Cardiac muscle cell (in vitro differentiated cells and primary cell): ENCODE data around the gene TAF1C. TPM values are rescaled to one million over a fixed set of nuclear protein-coding genes. Genes with fewer than 3 reads are reported as not detected.
A peak's percentile ranks its signal among the peaks of the same experiment; 100 is the strongest.

Source experiments
- DNase-seq, 2 donors: peaks; one replicate each; pipeline versions ENCODE4 v3.0.0 to v3.0.0-alpha.2; 2010 to 2017; ENCODE audit warnings: low read depth in 1 of 2, low spot score in 1 of 2
- H3K27ac ChIP-seq: fragments of 200-600 bp; sonication (generic); 2 replicates; pipeline ENCODE4 v1.5.1; 2016
- H3K27me3 ChIP-seq: fragments of 200-600 bp; sonication (generic); 2 replicates; pipeline ENCODE4 v1.6.0; 2016; ENCODE audit warnings: control low read depth
- H3K36me3 ChIP-seq: fragments of 200-600 bp; sonication (generic); 2 replicates; pipeline ENCODE4 v1.5.1; 2016; ENCODE audit warnings: control low read depth
- H3K4me1 ChIP-seq: fragments of 200-600 bp; sonication (generic); 2 replicates; pipeline ENCODE4 v1.8.1; 2017; ENCODE audit warnings: low read depth, mild to moderate bottlenecking, mixed run types
- H3K4me3 ChIP-seq: fragments of 200-600 bp; sonication (generic); 2 replicates; pipeline ENCODE4 v1.5.1; 2016; ENCODE audit warnings: mild to moderate bottlenecking
- H3K9me3 ChIP-seq: fragments of 200-600 bp; sonication (generic); 2 replicates; pipeline ENCODE4 v1.5.1; 2017; ENCODE audit warnings: low read depth, mild to moderate bottlenecking, control low read depth
- CTCF ChIP-seq: IDR thresholded peaks from 2 replicates; pipeline ENCODE4 v1.5.1; 2012; ENCODE audit warnings: low read depth, mild to moderate bottlenecking, low read length
- polyA plus RNA-seq: library from polyadenylated mRNA; unstranded; fragments of >200 nt; fragmentation: Nextera tagmentation; extraction: Ambion mirVana; gene quantifications from 2 replicates; pipeline ENCODE4 v1.2.1, GENCODE V29; 2016
- total RNA-seq: library from RNA; depleted of rRNA; stranded (reverse); fragments of >200 nt; gene quantifications from 2 replicates; pipeline ENCODE4 v1.2.3, GENCODE V29; 2016

The TAF1C gene
- total and polyA plus RNA-seq, 2 experiments from 2014 or later, result 54.8 to 73.4 TPM

GRCh38 chr16:84232060-84232459 is 45.2 kb upstream of the TAF1C start:
- DNase-seq, result no peak
- H3K36me3 ChIP-seq, result no peaks in the 10 kb centered on the region
- no peak overlapping the region for H3K4me3 ChIP-seq
- no peaks in the 10 kb centered on the region for H3K4me1 ChIP-seq
- H3K9me3 ChIP-seq, result no peaks in the 10 kb centered on the region
- TF ChIP-seq CTCF, result no peak
- H3K27me3 ChIP-seq, result no peaks in the 10 kb centered on the region
- no peak overlapping the region for H3K27ac ChIP-seq

DNA sequence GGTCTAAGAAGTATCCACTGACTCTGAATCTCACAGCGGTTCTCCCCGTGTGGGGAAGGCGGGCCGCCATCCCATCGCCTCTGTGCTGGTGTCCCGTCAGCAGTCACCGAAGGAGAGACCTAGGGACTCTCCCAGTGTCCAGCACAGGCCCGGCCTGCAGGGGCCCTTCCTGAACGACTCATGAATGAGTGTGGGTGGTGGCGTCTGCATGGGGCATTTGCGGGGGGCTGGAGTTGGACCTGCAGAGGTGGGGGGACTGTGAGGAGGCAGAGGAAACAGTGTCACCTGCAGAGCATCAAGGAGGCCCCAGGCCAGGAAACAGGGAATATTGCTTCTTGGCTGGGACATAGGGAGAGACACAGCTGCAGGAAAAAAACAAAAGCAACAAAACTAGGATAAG is 42.6 kb upstream of the TAF1C start:
- Histone ChIP-seq H3K27ac (no peak overlapping the region), H3K36me3 (no peaks in the 10 kb centered on the region), H3K9me3 (no peaks in the 10 kb centered on the region), H3K27me3 (no peaks in the 10 kb centered on the region), H3K4me1 (no peaks in the 10 kb centered on the region), H3K4me3 (no peak overlapping the region)
- TF ChIP-seq CTCF, result no peak
- DNase-seq, result no peak

DNA sequence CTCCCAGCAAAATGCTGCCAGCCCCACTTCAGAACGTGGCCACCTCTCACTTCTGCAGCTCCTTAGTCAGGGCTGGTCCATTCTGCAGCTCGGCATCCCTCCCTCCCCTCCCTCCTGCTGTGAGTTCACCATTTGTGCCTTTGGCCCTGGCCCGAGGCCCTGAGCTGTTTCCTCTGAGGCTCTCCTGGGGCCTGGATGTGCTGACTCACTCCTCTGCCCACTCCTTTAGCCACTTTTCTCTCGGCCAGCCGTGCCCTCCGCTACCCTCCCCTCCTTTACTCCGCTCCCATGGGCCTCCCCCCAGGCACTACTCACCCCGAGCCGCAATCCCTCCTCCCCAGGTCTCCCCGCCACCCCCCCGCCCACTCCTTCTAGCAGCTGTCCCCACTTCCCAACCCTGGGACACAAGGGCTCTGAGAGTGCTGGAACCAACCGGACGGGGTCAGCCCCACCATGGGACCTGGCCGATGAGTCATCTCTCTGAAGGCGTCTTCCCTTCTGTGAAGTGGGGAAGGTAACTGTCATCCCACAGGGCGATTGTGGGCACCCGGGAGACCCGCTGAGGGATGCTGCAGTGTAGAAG is 41.5 kb upstream of the TAF1C start:
- Histone ChIP-seq H3K27ac (no peak overlapping the region), H3K4me3 (no peak overlapping the region), H3K9me3 (no peaks in the 10 kb centered on the region), H3K36me3 (no peaks in the 10 kb centered on the region), H3K4me1 (no peaks in the 10 kb centered on the region), H3K27me3 (no peaks in the 10 kb centered on the region)
- TF ChIP-seq CTCF, result no peak
- DNase-seq, result peak in 1 of 2 donors; percentile 94

- Histone ChIP-seq H3K36me3 (no peaks in the 10 kb centered on the region), H3K27me3 (no peaks in the 10 kb centered on the region), H3K4me3 (no peak overlapping the region), H3K4me1 (no peaks in the 10 kb centered on the region), H3K9me3 (no peaks in the 10 kb centered on the region), H3K27ac (no peak overlapping the region)
- no peak for DNase-seq
- no peak for TF ChIP-seq CTCF
These were observed 40.7 kb upstream of the TAF1C start for GRCh38 chr16:84227548-84227947.

- H3K4me3 ChIP-seq, result no peak overlapping the region
- H3K9me3 ChIP-seq, result no peaks in the 10 kb centered on the region
- DNase-seq, result no peak
- no peaks in the 10 kb centered on the region for H3K27me3 ChIP-seq
- no peak for TF ChIP-seq CTCF
- H3K4me1 ChIP-seq, result no peaks in the 10 kb centered on the region
- no peaks in the 10 kb centered on the region for H3K36me3 ChIP-seq
- no peak overlapping the region for H3K27ac ChIP-seq
These were observed 39.2 kb upstream of the TAF1C start for GRCh38 chr16:84226026-84226425.
